ENCODE measurements around the gene EVPLL.

DNA sequence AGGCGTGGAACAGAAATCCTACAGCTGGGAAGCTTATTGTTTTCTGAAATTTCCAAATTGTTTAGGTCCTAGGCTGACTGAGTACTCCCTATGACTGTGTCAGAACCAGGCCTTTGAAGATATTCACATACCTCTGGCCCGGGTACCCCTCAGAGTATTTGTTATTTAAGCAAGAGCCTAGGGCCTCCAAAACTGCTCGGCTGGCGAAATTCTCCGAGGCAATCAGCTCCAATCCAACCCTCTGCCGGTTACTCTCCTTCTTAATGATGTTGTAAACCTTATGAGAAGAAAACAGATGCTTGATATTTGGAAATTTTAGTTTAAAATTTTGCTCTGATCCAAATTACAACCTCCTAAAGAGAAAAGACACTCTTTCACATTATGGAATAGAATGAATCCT lies 24.0 kb upstream of the EVPLL start:
- TF ChIP-seq, protein P1, sequence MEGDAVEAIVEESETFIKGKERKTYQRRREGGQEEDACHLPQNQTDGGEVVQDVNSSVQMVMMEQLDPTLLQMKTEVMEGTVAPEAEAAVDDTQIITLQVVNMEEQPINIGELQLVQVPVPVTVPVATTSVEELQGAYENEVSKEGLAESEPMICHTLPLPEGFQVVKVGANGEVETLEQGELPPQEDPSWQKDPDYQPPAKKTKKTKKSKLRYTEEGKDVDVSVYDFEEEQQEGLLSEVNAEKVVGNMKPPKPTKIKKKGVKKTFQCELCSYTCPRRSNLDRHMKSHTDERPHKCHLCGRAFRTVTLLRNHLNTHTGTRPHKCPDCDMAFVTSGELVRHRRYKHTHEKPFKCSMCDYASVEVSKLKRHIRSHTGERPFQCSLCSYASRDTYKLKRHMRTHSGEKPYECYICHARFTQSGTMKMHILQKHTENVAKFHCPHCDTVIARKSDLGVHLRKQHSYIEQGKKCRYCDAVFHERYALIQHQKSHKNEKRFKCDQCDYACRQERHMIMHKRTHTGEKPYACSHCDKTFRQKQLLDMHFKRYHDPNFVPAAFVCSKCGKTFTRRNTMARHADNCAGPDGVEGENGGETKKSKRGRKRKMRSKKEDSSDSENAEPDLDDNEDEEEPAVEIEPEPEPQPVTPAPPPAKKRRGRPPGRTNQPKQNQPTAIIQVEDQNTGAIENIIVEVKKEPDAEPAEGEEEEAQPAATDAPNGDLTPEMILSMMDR (conservative IDR thresholded peaks at IDR 0.05; ENCODE audit: low read length): no peak
- TF ChIP-seq EZH2phosphoT487 (IDR thresholded peaks at IDR 0.05; ENCODE audit: borderline replicate concordance): no peak
